HUDEP-2 (cell line): Measurements from ENCODE around the gene USP2.

Source experiments
- DNase-seq, 76 experiments: peaks; one replicate each; lab custom pipeline; 2025; ENCODE audit not compliant: unreplicated experiment in 76 of 76; lab: John Stamatoyannopoulos, UW

The USP2 gene

DNA sequence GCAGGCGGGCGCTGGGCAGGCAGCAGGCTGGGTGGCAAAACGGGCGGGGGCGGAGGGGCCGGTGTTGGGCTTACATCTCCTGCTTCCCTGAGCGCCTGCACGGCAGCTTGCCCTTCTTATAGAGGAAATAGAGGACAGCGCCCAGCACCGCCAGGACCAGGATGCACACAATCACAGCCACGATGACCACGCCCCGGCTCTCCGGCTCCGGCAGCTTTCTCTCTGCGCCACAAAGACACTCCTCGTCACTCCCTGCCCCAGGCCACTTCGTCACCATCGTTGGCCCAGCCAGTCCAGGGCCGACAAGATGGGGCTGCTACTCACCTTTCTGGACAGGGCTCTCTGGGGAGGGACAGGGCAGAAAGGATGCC lies 70.8 kb downstream of the USP2 start:
- no peak for DNase-seq

- no peak for DNase-seq
These were observed 71.4 kb downstream of the USP2 start for GRCh38 chr11:119309953-119310681.

DNA sequence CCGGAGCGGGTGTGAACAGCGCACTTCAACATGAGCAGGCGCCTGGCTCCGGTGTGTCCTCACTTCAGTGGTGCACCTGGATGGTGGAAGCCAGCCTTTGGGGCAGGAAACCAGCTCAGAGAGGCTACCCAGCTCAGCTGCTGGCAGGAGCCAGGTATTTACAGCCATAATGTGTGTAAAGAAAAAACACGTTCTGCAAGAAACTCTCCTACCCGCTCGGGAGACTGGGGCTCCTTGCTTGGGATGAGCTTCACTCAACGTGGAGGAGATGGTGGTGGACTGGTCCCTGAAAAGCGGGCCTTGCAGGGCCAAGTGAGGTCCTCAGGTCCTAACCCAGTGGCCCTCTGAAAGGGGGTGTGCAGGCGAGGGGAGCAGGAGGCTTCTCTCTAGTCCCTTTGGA lies 72.1 kb downstream of the USP2 start:
- DNase-seq, result no peak

DNA sequence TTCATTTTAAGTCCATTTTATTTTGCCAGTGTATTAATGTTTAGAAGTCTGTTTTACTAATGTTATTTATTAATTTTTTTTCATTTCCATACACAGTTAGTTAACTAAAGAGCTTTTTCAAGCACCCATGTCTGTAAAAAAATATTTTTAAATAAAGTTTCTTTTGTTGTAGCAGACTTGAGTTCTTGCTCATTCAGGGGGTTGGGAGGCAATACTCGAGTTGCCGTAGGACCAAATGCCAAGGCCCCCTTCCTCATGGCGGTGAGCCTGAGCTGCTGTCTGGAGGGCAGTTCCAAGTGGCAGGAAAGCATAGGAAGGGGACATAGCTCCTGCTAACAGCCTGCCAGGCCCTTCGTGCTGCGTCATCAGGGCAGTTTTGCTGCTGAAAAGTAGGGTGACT lies 73.5 kb downstream of the USP2 start:
- DNase-seq, result no peak

DNA sequence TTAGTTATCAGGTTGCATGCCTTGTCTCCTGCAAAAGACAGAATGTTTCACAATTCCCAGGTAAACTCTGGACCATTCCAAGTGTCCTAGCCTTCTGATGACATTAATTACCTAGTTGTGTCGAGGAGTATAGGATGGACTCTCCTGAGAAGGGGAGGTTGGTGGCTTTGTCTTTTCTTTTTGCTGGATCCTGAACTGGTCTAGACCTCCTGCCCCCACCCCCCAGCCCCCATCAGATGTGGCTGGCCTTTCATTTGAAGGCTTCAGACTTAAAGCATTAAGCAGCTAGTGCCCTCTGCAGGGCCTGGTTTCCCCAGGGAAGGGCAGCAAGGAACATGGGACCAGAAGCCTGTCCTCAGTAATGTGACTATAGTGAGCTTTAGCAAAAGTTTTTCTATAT lies 74.3 kb downstream of the USP2 start:
- DNase-seq, result no peak

- no peak for DNase-seq
These were observed 75.1 kb downstream of the USP2 start for GRCh38 chr11:119306373-119306890.

DNA sequence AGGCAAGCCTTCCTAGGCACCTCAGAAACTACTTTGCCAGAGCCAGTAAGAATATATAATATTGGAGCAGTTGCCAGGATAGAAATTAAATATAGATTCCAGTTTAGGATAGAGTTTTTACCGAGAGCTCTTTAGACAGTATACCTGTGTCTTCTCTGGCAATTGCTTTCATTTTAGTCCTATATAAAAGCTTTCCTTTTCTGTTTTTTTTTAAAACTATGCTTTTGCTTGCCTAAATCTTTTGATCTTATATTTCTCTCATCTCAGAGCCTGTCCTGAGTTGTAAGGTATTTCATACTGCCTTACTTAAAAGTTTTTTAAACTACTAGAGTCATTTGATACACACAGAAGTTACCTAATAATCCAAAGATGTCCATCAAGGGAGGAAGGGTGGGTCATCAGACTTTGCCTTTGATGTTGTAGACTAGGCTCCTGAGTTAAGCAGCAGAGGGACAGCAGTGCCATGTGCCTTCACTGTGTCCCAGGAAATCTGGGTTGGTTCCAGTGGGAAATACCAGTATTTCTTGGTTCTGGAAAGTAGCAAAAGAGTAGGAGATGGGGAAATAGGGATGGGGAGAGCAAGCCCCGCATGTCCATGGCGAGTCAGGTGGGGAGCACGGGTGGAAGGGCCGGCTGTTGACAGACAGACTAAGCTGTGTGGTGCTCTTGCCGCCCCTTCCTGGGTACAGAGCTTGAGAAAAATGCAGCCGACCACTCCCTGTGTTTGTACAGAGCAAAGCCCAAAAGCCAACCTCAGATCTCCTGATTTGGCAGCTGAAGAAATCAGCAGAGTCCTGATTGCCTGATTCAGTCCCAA lies 75.7 kb downstream of the USP2 start:
- no peak for DNase-seq
